SK-N-SH treated with all-trans-retinoic acid at 6 μM for 48 hours (cell line): ENCODE measurements around the gene CYB5B.
A peak's percentile ranks its signal among the peaks of the same experiment; 100 is the strongest.

Experiments used
- ATAC-seq: fragments of 200-7000 bp; cut with Tn5 transposase; 3 replicates; pipeline ENCODE4 v1.9.1; 2020; ENCODE audit warnings: mild to moderate bottlenecking, moderate library complexity
- ARNTL ChIP-seq: fragments of 450-650 bp; formaldehyde crosslinking; IDR thresholded peaks from 2 replicates; pipeline ENCODE4 v1.5.0; 2020; ENCODE audit warnings: low read depth, mild to moderate bottlenecking, moderate library complexity, borderline replicate concordance
- BACH2 ChIP-seq: fragments of 250-450 bp; sonication (Bioruptor Pico); IDR thresholded peaks from 2 replicates; pipeline ENCODE4 v1.9.0; 2021; ENCODE audit warnings: mild to moderate bottlenecking, borderline replicate concordance
- CSDC2 ChIP-seq: fragments of 250-450 bp; sonication (Bioruptor Pico); IDR thresholded peaks from 2 replicates; pipeline ENCODE4 v1.5.0; 2020; ENCODE audit warnings: mild to moderate bottlenecking, moderate library complexity
- ESRRG ChIP-seq: fragments of 250-450 bp; sonication (Bioruptor Pico); IDR thresholded peaks from 2 replicates; pipeline ENCODE4 v1.6.1; 2021; ENCODE audit warnings: mild to moderate bottlenecking
- GLIS3 ChIP-seq: fragments of 250-450 bp; sonication (Bioruptor Pico); IDR thresholded peaks from 2 replicates; pipeline ENCODE4 v1.5.0; 2020; ENCODE audit warnings: mild to moderate bottlenecking, moderate library complexity
- ISL1 ChIP-seq: fragments of 250-450 bp; sonication (Bioruptor Pico); IDR thresholded peaks from 2 replicates; pipeline ENCODE4 v2.1.2; 2022; ENCODE audit warnings: mild to moderate bottlenecking, moderate library complexity
- OSR1 ChIP-seq: fragments of 250-450 bp; sonication (Bioruptor Pico); IDR thresholded peaks from 2 replicates; pipeline ENCODE4 v1.8.0; 2022; ENCODE audit warnings: moderate library complexity, mild to moderate bottlenecking, inconsistent platforms
- PPARA ChIP-seq: fragments of 250-450 bp; sonication (Bioruptor Pico); IDR thresholded peaks from 2 replicates; pipeline ENCODE4 v1.5.0; 2020; ENCODE audit warnings: mild to moderate bottlenecking, borderline replicate concordance
- RARB ChIP-seq: fragments of 250-450 bp; sonication (Bioruptor Pico); IDR thresholded peaks from 2 replicates; pipeline ENCODE4 v1.8.0; 2021; ENCODE audit warnings: mild to moderate bottlenecking, moderate library complexity
- SNAI2 ChIP-seq: fragments of 250-450 bp; sonication (Bioruptor Pico); IDR thresholded peaks from 2 replicates; pipeline ENCODE4 v1.5.0; 2020; ENCODE audit warnings: mild to moderate bottlenecking, moderate library complexity
- TCF4 ChIP-seq: fragments of 250-450 bp; sonication (Bioruptor Pico); IDR thresholded peaks from 2 replicates; pipeline ENCODE4 v1.8.0; 2021; ENCODE audit warnings: mild to moderate bottlenecking, moderate library complexity, borderline replicate concordance
- TOX ChIP-seq: fragments of 250-450 bp; sonication (Bioruptor Pico); IDR thresholded peaks from 2 replicates; pipeline ENCODE4 v1.8.0; 2021; ENCODE audit warnings: mild to moderate bottlenecking, moderate library complexity, borderline replicate concordance
- ZC3H10 ChIP-seq: fragments of 250-450 bp; sonication (Bioruptor Pico); IDR thresholded peaks from 2 replicates; pipeline ENCODE4 v1.5.1; 2021; ENCODE audit warnings: mild to moderate bottlenecking, moderate library complexity
- ZFP30 ChIP-seq: fragments of 450-650 bp; formaldehyde crosslinking; IDR thresholded peaks from 2 replicates; pipeline ENCODE4 v1.5.0; 2022; ENCODE audit warnings: mild to moderate bottlenecking, moderate library complexity
- ZNF70 ChIP-seq: fragments of 450-650 bp; formaldehyde crosslinking; IDR thresholded peaks from 2 replicates; pipeline ENCODE4 v1.5.0; 2020; ENCODE audit warnings: mild to moderate bottlenecking, moderate library complexity
- ZNF8 ChIP-seq: fragments of 450-650 bp; formaldehyde crosslinking; IDR thresholded peaks from 2 replicates; pipeline ENCODE4 v1.5.0; 2020; ENCODE audit warnings: mild to moderate bottlenecking, moderate library complexity
- TF ChIP-seq, protein P1 (sequence below): fragments of 250-450 bp; sonication (Bioruptor Pico); IDR thresholded peaks from 2 replicates; pipeline ENCODE4 v1.8.0; 2021; ENCODE audit warnings: low read depth, mild to moderate bottlenecking, moderate library complexity, borderline replicate concordance
- TF ChIP-seq, protein P2 (sequence below): fragments of 250-450 bp; sonication (Bioruptor Pico); IDR thresholded peaks from 2 replicates; pipeline ENCODE4 v1.5.1; 2020; ENCODE audit warnings: low read depth, mild to moderate bottlenecking, moderate library complexity
- TF ChIP-seq, protein P3 (sequence below): fragments of 250-450 bp; sonication (Bioruptor Pico); IDR thresholded peaks from 2 replicates; pipeline ENCODE4 v1.5.1; 2021; ENCODE audit warnings: mild to moderate bottlenecking, moderate library complexity
- TF ChIP-seq, protein P4 (sequence below): fragments of 250-450 bp; sonication (Bioruptor Pico); IDR thresholded peaks from 2 replicates; pipeline ENCODE4 v1.5.0; 2020; ENCODE audit warnings: mild to moderate bottlenecking, moderate library complexity

The CYB5B gene

DNA sequence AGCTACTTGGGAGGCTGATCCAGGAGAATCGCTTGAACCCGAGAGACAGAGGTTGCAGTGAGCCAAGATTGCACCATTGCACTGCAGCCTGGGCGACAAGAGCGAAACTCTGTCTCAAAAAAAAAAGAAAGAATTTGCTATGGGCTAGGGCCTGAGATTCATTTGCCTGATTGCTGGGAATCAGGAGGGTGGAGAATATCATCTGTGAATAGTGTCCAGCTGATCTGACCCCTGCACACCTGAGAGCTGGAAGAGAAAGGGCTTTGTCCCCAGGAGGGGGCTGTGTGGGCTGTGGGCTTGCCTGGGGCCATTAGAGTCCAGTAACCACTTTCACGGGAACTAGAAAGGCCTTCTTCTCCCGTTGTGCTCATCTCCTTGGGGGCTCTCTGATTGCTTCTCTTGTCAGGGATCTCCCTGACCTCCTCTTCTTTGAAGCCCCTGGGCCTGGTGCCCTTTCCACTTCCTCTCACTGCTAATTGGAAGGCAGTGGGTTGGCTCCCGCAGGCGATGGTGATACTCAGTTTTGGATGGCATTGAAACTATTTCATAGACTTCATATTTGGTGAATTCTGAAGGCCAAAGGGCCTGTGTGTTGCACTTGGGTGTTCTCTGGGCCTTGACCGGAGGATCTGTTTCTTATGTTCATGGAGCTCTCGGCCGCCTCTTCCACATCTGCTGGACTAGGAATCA lies 75.3 kb downstream of the CYB5B start:
- no peak for ATAC-seq
- TF ChIP-seq ISL1 (CRISPR knock-in tag) (no peak), ESRRG (CRISPR knock-in tag) (no peak), PPARA (CRISPR knock-in tag) (no peak), CSDC2 (CRISPR knock-in tag) (no peak), GLIS3 (CRISPR knock-in tag) (no peak), RARB (CRISPR knock-in tag) (no peak), OSR1 (CRISPR knock-in tag) (no peak), SNAI2 (CRISPR knock-in tag) (no peak), ZNF70 (no peak), ZNF8 (CRISPR knock-in tag) (no peak), ZC3H10 (no peak), ZFP30 (CRISPR knock-in tag) (no peak), BACH2 (CRISPR knock-in tag) (no peak), TCF4 (no peak), ARNTL (CRISPR knock-in tag) (no peak)
- TF ChIP-seq, protein P1, sequence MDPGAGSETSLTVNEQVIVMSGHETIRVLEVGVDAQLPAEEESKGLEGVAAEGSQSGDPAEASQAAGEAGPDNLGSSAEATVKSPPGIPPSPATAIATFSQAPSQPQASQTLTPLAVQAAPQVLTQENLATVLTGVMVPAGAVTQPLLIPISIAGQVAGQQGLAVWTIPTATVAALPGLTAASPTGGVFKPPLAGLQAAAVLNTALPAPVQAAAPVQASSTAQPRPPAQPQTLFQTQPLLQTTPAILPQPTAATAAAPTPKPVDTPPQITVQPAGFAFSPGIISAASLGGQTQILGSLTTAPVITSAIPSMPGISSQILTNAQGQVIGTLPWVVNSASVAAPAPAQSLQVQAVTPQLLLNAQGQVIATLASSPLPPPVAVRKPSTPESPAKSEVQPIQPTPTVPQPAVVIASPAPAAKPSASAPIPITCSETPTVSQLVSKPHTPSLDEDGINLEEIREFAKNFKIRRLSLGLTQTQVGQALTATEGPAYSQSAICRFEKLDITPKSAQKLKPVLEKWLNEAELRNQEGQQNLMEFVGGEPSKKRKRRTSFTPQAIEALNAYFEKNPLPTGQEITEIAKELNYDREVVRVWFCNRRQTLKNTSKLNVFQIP (CRISPR knock-in tag), result no peak
- TF ChIP-seq, protein P2, sequence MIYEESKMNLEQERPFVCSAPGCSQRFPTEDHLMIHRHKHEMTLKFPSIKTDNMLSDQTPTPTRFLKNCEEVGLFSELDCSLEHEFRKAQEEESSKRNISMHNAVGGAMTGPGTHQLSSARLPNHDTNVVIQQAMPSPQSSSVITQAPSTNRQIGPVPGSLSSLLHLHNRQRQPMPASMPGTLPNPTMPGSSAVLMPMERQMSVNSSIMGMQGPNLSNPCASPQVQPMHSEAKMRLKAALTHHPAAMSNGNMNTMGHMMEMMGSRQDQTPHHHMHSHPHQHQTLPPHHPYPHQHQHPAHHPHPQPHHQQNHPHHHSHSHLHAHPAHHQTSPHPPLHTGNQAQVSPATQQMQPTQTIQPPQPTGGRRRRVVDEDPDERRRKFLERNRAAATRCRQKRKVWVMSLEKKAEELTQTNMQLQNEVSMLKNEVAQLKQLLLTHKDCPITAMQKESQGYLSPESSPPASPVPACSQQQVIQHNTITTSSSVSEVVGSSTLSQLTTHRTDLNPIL, result no peak
- TF ChIP-seq, protein P3, sequence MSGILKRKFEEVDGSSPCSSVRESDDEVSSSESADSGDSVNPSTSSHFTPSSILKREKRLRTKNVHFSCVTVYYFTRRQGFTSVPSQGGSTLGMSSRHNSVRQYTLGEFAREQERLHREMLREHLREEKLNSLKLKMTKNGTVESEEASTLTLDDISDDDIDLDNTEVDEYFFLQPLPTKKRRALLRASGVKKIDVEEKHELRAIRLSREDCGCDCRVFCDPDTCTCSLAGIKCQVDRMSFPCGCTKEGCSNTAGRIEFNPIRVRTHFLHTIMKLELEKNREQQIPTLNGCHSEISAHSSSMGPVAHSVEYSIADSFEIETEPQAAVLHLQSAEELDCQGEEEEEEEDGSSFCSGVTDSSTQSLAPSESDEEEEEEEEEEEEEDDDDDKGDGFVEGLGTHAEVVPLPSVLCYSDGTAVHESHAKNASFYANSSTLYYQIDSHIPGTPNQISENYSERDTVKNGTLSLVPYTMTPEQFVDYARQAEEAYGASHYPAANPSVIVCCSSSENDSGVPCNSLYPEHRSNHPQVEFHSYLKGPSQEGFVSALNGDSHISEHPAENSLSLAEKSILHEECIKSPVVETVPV, result no peak
- TF ChIP-seq, protein P4, sequence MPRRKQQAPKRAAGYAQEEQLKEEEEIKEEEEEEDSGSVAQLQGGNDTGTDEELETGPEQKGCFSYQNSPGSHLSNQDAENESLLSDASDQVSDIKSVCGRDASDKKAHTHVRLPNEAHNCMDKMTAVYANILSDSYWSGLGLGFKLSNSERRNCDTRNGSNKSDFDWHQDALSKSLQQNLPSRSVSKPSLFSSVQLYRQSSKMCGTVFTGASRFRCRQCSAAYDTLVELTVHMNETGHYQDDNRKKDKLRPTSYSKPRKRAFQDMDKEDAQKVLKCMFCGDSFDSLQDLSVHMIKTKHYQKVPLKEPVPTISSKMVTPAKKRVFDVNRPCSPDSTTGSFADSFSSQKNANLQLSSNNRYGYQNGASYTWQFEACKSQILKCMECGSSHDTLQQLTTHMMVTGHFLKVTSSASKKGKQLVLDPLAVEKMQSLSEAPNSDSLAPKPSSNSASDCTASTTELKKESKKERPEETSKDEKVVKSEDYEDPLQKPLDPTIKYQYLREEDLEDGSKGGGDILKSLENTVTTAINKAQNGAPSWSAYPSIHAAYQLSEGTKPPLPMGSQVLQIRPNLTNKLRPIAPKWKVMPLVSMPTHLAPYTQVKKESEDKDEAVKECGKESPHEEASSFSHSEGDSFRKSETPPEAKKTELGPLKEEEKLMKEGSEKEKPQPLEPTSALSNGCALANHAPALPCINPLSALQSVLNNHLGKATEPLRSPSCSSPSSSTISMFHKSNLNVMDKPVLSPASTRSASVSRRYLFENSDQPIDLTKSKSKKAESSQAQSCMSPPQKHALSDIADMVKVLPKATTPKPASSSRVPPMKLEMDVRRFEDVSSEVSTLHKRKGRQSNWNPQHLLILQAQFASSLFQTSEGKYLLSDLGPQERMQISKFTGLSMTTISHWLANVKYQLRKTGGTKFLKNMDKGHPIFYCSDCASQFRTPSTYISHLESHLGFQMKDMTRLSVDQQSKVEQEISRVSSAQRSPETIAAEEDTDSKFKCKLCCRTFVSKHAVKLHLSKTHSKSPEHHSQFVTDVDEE (CRISPR knock-in tag), result no peak

DNA sequence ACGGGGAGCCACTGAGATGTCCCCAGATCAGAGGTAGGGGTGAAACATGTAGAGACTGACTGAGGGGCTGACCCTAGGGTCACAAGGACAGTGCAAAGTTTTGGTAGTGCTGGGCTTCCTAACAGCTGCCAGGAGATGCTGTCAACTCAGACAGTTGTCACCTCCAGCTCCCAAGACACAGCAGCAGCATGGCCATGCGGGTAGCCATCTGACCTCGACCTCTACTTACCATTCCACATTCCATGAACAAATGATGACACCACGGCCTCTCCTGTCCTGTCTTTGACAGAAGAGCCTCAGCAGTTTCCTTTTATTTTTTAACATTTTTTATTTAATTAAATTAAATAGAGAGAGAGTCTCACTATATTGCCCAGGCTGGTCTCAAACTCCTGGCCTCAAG lies 76.1 kb downstream of the CYB5B start:
- TF ChIP-seq TCF4, result no peak
- TF ChIP-seq ARNTL (CRISPR knock-in tag), result no peak
- no peak for TF ChIP-seq ISL1 (CRISPR knock-in tag)
- TF ChIP-seq ESRRG (CRISPR knock-in tag), result no peak
- TF ChIP-seq BACH2 (CRISPR knock-in tag), result no peak
- no peak for TF ChIP-seq RARB (CRISPR knock-in tag)
- no peak for TF ChIP-seq ZNF70
- TF ChIP-seq ZFP30 (CRISPR knock-in tag), result no peak
- ATAC-seq, result no peak

DNA sequence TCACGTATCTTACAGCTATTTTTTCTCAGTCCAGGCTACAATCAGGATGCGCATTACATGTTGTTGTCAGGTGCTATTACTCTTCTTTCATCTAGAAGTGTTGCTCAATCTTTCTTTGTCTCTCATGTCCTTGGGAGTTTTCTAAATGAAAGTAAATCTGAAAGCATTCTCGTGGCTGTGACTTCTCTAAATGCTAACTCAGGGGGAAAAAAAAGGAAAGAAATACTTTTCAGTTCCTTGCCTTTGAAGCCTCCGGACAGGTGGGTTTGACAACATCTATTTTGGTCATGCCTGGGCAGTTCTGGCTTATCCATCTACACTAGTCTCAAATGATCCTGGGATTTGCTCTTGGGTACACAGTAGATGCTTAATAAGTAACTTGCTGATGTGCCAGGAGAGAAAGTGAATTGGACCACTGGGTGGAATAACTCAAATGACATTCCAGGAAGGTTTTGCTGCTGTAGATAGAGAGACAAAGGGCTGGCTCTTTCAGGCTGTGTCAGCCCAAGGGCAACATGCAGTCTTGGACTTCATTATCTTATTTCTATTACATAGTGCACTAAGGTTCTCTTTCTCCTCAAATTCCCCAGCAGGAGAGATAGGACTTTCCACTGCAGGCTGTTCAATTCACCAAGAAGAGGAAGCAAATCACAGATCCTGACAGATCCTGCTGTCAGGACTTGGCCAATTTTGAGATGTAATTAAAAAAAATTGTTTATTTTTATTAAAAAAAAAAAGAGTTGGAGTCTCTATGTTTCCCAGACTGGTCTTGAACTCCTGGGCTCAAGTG lies 77.7 kb downstream of the CYB5B start:
- ATAC-seq, result peak; percentile 37; the same call in 2 of the 3 replicates
- TF ChIP-seq ZNF70 (no peak), ZFP30 (CRISPR knock-in tag) (no peak), TOX (CRISPR knock-in tag) (no peak), OSR1 (CRISPR knock-in tag) (no peak), ISL1 (CRISPR knock-in tag) (no peak)
- TF ChIP-seq, protein P2, result no peak
- TF ChIP-seq, protein P4 (CRISPR knock-in tag), result no peak
- TF ChIP-seq, all 23 proteins: peak for 0
